Melanocyte of skin (primary cell): Measurements from ENCODE around the gene WDR12. TPM values are rescaled to one million over a fixed set of nuclear protein-coding genes. Genes with fewer than 3 reads are reported as not detected.

Source experiments
- total RNA-seq, 2 donors: library from RNA; depleted of rRNA; stranded (reverse); fragments of >200 nt; gene quantifications; 2 replicates each; pipeline ENCODE4 v1.2.3, GENCODE V29; 2012

The WDR12 gene
- total RNA-seq, result 10 to 100 TPM; 29.6 to 77.3 TPM

GRCh38 chr2:202911512-202912341, at the start of gene WDR12, which contains the start of gene CARF:
TSS of gene WDR12 (minus strand) at chr2:202911673. CDS start at chr2:202911476, 197 bp downstream.
TSS of gene CARF (plus strand) at chr2:202912275. CDS start at chr2:202941903, 29,628 bp downstream.

GRCh38 chr2:202871300-202872141, 40.0 kb downstream of the WDR12 start, which contains the start of gene ICA1L:
TSS of gene ICA1L (minus strand) at chr2:202871766. CDS start at chr2:202829009, 42,757 bp downstream.

Other genes with a start within 250 kb of the WDR12 start
- 1 to 10 TPM; 2.0 to 2.8 TPM for gene ICA1L, start 39.9 kb downstream of the WDR12 start, total RNA-seq
- gene CARF, start 602 bp upstream of the WDR12 start, total RNA-seq, result 1 to 10 TPM; 3.7 to 6.2 TPM
- gene NBEAL1, start 103.2 kb upstream of the WDR12 start, total RNA-seq, result 10 to 100 TPM; 41.0 to 63.3 TPM